HG02981 (cell line): ENCODE data around the gene LMNTD2.
A peak's percentile ranks its signal among the peaks of the same experiment; 100 is the strongest.

Experiments
- ATAC-seq: cut with Tn5 transposase; IDR thresholded peaks from one replicate; pipeline ENCODE4 v1.9.1; 2021; ENCODE audit warnings: mild to moderate bottlenecking, moderate library complexity; ENCODE audit not compliant: unreplicated experiment

The LMNTD2 gene

GRCh38 chr11:535519-536454, 24.8 kb downstream of the LMNTD2 start, which contains the start of gene HRAS:
HRAS (minus strand) TSS chr11:535576.
- peak; percentile 69 for ATAC-seq

DNA sequence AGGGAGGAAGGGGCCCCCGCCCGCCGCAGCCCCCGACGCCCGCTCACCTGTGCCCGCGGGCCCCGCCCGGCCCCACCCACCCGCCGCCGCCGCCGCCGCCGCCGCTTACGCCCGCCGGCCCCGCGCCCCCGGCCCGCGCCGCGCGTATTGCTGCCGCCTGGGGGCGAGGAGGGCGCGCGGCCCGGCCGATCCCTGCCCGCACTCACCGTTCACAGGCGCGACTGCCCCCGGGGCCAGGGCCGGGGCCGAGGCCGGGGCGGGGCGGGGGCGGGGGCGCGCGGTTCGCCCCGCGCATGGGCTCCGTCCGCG, 25.4 kb downstream of the LMNTD2 start:
- peak; percentile 17 for ATAC-seq

- ATAC-seq: no peak
Measured at GRCh38 chr11:534396-535209, 25.9 kb downstream of the LMNTD2 start.

GRCh38 chr11:533586-534395, 26.7 kb downstream of the LMNTD2 start:
- ATAC-seq: no peak

DNA sequence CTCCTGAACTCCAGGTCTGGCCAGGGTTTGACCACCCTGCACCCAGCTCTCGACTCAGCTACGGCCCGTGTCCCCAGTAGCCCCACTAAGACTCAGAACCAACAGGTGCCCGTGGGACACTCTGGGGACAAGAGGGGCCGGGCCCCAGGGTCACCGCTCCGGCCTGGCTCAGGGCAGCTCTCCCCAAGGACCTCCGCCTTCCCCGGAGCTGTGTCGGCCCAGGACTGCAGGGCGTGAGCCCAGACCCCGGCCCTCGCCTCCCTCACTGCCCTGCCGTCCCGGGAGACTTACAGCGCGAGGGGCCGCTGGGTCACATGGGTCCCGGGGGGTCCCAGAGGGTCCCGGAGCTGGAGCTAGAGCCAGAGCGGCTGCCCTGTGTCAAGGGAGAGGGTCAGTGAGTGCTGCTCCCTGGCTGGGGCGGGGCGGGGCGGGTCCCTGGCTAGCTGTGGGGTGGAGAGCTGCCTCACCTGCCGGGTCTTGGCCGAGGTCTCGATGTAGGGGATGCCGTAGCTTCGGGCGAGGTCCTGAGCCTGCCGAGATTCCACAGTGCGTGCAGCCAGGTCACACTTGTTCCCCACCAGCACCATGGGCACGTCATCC, 27.5 kb downstream of the LMNTD2 start:
- no peak for ATAC-seq

DNA sequence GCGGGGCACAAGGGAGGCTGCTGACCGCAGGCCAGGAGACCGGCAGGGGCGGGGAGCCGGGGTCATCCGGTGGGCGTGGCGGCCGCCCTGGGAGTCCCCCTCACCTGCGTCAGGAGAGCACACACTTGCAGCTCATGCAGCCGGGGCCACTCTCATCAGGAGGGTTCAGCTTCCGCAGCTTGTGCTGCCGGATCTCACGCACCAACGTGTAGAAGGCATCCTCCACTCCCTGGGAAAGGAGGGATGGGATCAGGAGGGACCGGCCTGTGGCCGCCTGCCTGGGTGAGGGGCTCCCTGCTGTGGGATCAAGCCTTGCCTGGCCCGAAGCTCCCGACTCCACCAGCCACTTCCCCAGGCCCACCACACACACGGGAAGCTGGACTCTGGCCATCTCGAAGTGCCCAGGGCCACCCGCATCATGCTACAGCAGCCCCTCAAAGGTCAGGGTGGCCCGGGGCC, 28.0 kb downstream of the LMNTD2 start:
- no peak for ATAC-seq

DNA sequence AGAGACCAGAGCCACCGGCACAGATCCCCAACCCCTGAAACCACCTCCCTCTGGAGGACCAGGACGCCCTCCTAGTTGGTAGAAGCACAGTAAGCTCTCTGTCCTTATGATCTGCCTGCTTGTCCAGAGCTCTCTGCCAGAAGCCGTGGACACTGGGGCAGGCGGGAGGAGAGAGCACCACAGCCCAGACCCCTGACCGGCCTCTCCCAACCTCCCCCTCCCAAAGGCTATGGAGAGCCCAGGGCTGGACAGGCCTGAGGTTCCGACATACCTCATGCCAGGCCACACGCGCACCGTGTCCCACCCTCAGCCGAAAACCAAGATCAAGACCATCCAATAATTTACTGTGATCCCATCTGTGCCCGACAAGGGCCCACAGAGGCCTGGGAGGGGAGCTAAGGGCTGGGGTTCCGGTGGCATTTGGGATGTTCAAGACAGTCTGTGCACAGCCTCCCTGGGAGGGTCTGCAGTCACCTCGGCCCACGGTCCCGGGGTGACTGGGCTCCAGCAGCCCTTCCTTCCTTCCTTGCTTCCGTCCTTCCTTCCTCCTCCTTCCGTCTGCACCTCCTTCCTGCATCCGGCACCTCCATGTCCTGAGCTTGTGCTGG, 28.5 kb downstream of the LMNTD2 start:
- ATAC-seq: no peak

DNA sequence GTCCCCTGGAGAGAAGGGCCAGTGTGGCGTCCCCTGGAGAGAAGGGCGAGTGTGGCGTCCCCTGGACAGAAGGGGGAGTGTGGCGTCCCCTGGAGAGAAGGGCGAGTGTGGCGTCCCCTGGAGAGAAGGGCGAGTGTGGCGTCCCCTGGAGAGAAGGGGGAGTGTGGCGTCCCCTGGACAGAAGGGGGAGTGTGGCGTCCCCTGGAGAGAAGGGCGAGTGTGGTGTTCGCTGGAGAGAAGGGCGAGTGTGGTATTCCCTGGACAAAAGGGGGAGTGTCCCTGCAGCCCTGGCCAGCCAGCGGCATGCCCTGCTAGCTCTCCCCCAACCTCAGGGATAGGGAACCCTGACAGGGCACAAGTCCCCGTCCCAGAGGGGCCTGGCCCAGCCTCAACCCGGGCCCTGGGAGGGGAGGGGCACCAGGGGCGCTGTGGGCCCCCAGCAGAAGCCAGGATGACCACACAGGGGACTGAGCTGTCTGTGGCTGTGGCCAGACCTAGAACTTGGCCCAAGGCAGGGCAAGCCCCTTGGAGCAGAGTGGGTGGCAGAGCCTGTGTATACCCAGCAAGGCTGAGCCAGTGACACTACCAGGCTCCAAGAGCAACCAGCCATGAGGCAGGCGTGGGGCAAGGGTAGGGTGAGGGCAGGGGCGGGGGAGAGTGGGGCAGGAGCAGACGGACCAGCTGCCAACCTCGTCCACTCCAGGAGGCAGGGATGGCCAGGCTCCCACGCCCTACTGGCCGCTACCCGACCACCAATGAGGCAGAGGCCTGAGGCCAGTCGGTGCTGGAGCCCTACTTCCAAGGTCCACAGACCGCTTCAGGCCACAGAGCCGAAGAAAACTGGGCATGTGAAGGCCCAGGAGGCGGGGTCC, 29.3 kb downstream of the LMNTD2 start:
- ATAC-seq: no peak

DNA sequence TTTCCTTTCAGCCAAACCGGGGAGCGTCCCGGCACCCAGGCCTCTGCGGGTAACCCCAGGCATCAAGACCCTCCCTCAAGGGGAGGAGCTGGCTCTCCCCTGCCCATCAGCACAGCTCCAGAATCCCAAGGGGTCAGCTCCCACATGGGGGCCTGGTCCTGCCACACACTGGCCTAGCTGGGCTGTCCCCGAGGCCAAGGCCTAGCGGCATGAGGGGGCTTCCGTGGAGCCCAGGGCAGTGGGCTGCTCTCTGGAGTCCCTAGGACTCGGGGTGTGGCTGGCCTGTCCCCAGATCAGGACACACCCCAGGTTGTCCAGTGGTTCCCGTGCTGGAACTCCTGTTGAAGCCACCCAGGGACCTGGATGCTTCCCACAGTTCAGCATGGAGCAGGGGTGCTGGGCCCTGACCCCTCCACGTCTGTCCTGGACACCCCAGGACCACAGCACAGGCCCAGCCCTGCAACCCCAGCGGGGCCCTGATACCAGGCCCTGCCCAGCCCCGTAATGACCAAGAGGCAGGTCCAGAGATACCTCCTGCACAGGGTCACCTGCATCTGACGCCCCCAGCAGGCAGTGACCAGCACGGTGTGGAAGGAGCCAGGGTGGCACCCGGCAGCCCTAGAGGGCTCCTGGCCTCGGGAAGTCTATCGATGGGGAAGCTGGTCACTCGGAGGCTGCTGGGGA, 30.7 kb downstream of the LMNTD2 start:
- ATAC-seq: no peak

GRCh38 chr11:528815-529727, 31.5 kb downstream of the LMNTD2 start:
- ATAC-seq: no peak

- ATAC-seq: no peak
Measured at GRCh38 chr11:528166-528814, 32.2 kb downstream of the LMNTD2 start.

DNA sequence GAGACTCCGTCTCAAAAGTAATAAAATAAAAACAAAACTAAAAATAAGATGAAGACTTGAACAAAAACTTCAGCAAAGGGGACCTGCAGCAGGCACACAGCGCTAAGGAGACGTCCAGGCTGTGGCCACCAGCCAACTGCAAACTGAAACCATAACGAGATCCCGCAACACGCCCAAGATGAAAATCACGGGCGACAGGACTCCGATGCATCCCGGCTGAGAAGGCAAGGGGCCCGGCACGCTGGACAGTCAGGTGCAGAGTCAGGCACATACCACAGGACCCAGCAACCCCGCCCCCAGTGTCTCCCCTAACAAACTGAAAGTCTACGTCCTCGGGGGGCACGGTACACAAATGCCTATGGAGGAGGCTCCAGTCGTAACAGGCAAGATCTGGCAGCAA, 34.3 kb downstream of the LMNTD2 start:
- no peak for ATAC-seq

DNA sequence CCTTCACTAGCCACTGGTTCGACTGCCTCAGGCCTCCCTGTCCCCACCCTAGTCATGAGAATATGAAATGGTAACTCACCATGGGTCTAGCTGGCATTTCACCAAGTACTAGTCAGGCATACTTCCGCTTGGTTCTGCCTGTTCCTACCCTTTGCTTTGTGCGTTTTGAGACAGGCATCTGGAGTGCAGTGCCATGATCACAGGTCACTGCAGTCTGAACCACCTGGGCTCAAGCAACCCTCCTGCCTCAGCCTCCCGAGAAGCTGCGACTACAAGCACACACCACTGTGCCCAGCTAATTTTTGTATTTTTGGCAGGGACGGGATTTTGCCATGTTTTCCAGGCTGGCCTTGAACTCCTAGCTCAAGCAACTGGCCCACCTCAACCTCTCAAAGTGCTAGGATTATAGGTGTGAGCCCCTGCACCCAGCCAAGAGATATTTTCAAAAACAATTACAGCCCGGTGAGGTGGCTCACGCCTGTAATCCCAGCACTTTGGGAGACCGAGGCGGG, 39.3 kb downstream of the LMNTD2 start:
- no peak for ATAC-seq

GRCh38 chr11:520428-521176, 39.9 kb downstream of the LMNTD2 start:
- no peak for ATAC-seq

- peak; percentile 86 for ATAC-seq
Measured at GRCh38 chr11:518463-519202, 41.9 kb downstream of the LMNTD2 start.
